Measurements from ENCODE around the gene EGFR.

Gene EGFR

GRCh38 chr7:55071411-55072175 lies 52.8 kb downstream of the EGFR start:
- WGBS (ENCODE audit: insufficient coverage, insufficient read length): no CpG with 5 or more reads among the region's 7 CpGs
- Histone ChIP-seq H3K36me3 (ENCODE audit: control insufficient read depth, insufficient read depth, low read length) (no peaks in the 10 kb centered on the region), H3K27me3 (ENCODE audit: control insufficient read depth, insufficient read depth, low read length) (no peaks in the 10 kb centered on the region), H3K27ac (ENCODE audit: low read length) (no peak overlapping the region), H3K9me3 (ENCODE audit: control insufficient read depth, insufficient read depth, low read length) (no peaks in the 10 kb centered on the region), H3K4me1 (ENCODE audit: control insufficient read depth, insufficient read depth, low read length) (0 out of 2 replicates have a peak, but pooled peaks cover under 1% of the 10 kb centered on the region), H3K4me3 (ENCODE audit: low read length) (no peak overlapping the region)
- no peak for DNase-seq (ENCODE audit: low read depth, low spot score)

- Histone ChIP-seq H3K27ac (ENCODE audit: low read length) (no peak overlapping the region), H3K36me3 (ENCODE audit: control insufficient read depth, insufficient read depth, low read length) (no peaks in the 10 kb centered on the region), H3K4me1 (ENCODE audit: control insufficient read depth, insufficient read depth, low read length) (no peaks in the 10 kb centered on the region), H3K9me3 (ENCODE audit: control insufficient read depth, insufficient read depth, low read length) (no peaks in the 10 kb centered on the region), H3K27me3 (ENCODE audit: control insufficient read depth, insufficient read depth, low read length) (no peaks in the 10 kb centered on the region), H3K4me3 (ENCODE audit: low read length) (no peak overlapping the region)
- DNase-seq (ENCODE audit: low read depth, low spot score): no peak
- WGBS (ENCODE audit: insufficient coverage, insufficient read length): no CpG with 5 or more reads among the region's 4 CpGs
These were observed 53.4 kb downstream of the EGFR start for GRCh38 chr7:55072251-55072650.

GRCh38 chr7:55073051-55073511 lies 54.3 kb downstream of the EGFR start:
- H3K4me1 ChIP-seq (ENCODE audit: control insufficient read depth, insufficient read depth, low read length): no peaks in the 10 kb centered on the region
- WGBS (ENCODE audit: insufficient coverage, insufficient read length): no CpG with 5 or more reads among the region's 4 CpGs
- DNase-seq (ENCODE audit: low read depth, low spot score): no peak
- H3K4me3 ChIP-seq (ENCODE audit: low read length): no peak overlapping the region
- H3K27me3 ChIP-seq (ENCODE audit: control insufficient read depth, insufficient read depth, low read length): no peaks in the 10 kb centered on the region
- no peak overlapping the region for H3K27ac ChIP-seq (ENCODE audit: low read length)
- no peaks in the 10 kb centered on the region for H3K9me3 ChIP-seq (ENCODE audit: control insufficient read depth, insufficient read depth, low read length)
- no peaks in the 10 kb centered on the region for H3K36me3 ChIP-seq (ENCODE audit: control insufficient read depth, insufficient read depth, low read length)

GRCh38 chr7:55073976-55074528 lies 55.2 kb downstream of the EGFR start:
- no CpG with 5 or more reads among the region's 13 CpGs for WGBS (ENCODE audit: insufficient coverage, insufficient read length)
- no peaks in the 10 kb centered on the region for H3K4me1 ChIP-seq (ENCODE audit: control insufficient read depth, insufficient read depth, low read length)
- DNase-seq (ENCODE audit: low read depth, low spot score): no peak
- no peaks in the 10 kb centered on the region for H3K9me3 ChIP-seq (ENCODE audit: control insufficient read depth, insufficient read depth, low read length)
- no peaks in the 10 kb centered on the region for H3K27me3 ChIP-seq (ENCODE audit: control insufficient read depth, insufficient read depth, low read length)
- H3K4me3 ChIP-seq (ENCODE audit: low read length): no peak overlapping the region
- H3K36me3 ChIP-seq (ENCODE audit: control insufficient read depth, insufficient read depth, low read length): no peaks in the 10 kb centered on the region
- no peak overlapping the region for H3K27ac ChIP-seq (ENCODE audit: low read length)

- no CpG with 5 or more reads among the region's 5 CpGs for WGBS (ENCODE audit: insufficient coverage, insufficient read length)
- Histone ChIP-seq H3K4me1 (ENCODE audit: control insufficient read depth, insufficient read depth, low read length) (no peaks in the 10 kb centered on the region), H3K27ac (ENCODE audit: low read length) (no peak overlapping the region), H3K36me3 (ENCODE audit: control insufficient read depth, insufficient read depth, low read length) (no peaks in the 10 kb centered on the region), H3K9me3 (ENCODE audit: control insufficient read depth, insufficient read depth, low read length) (no peaks in the 10 kb centered on the region), H3K27me3 (ENCODE audit: control insufficient read depth, insufficient read depth, low read length) (no peaks in the 10 kb centered on the region), H3K4me3 (ENCODE audit: low read length) (no peak overlapping the region)
- DNase-seq (ENCODE audit: low read depth, low spot score): no peak
These were observed 56.7 kb downstream of the EGFR start for GRCh38 chr7:55075464-55076021.

- no peak for DNase-seq (ENCODE audit: low read depth, low spot score)
- H3K9me3 ChIP-seq (ENCODE audit: control insufficient read depth, insufficient read depth, low read length): no peaks in the 10 kb centered on the region
- no peaks in the 10 kb centered on the region for H3K36me3 ChIP-seq (ENCODE audit: control insufficient read depth, insufficient read depth, low read length)
- no peaks in the 10 kb centered on the region for H3K4me1 ChIP-seq (ENCODE audit: control insufficient read depth, insufficient read depth, low read length)
- no CpG with 5 or more reads among the region's 34 CpGs for WGBS (ENCODE audit: insufficient coverage, insufficient read length)
- H3K27me3 ChIP-seq (ENCODE audit: control insufficient read depth, insufficient read depth, low read length): no peaks in the 10 kb centered on the region
- no peak overlapping the region for H3K27ac ChIP-seq (ENCODE audit: low read length)
- H3K4me3 ChIP-seq (ENCODE audit: low read length): no peak overlapping the region
These were observed 59.0 kb downstream of the EGFR start for GRCh38 chr7:55077561-55078410.

- H3K27me3 ChIP-seq (ENCODE audit: control insufficient read depth, insufficient read depth, low read length): no peaks in the 10 kb centered on the region
- no peaks in the 10 kb centered on the region for H3K36me3 ChIP-seq (ENCODE audit: control insufficient read depth, insufficient read depth, low read length)
- H3K4me3 ChIP-seq (ENCODE audit: low read length): no peak overlapping the region
- no peak overlapping the region for H3K27ac ChIP-seq (ENCODE audit: low read length)
- no peak for DNase-seq (ENCODE audit: low read depth, low spot score)
- no CpG with 5 or more reads among the region's 42 CpGs for WGBS (ENCODE audit: insufficient coverage, insufficient read length)
- H3K4me1 ChIP-seq (ENCODE audit: control insufficient read depth, insufficient read depth, low read length): no peaks in the 10 kb centered on the region
- H3K9me3 ChIP-seq (ENCODE audit: control insufficient read depth, insufficient read depth, low read length): no peaks in the 10 kb centered on the region
These were observed 59.9 kb downstream of the EGFR start for GRCh38 chr7:55078465-55079372.

GRCh38 chr7:55080000-55080623 lies 61.3 kb downstream of the EGFR start:
- Histone ChIP-seq H3K27me3 (ENCODE audit: control insufficient read depth, insufficient read depth, low read length) (no peaks in the 10 kb centered on the region), H3K4me3 (ENCODE audit: low read length) (no peak overlapping the region), H3K9me3 (ENCODE audit: control insufficient read depth, insufficient read depth, low read length) (no peaks in the 10 kb centered on the region), H3K27ac (ENCODE audit: low read length) (no peak overlapping the region), H3K4me1 (ENCODE audit: control insufficient read depth, insufficient read depth, low read length) (peaks cover 3% of the 10 kb centered on the region), H3K36me3 (ENCODE audit: control insufficient read depth, insufficient read depth, low read length) (no peaks in the 10 kb centered on the region)
- no peak for DNase-seq (ENCODE audit: low read depth, low spot score)

GRCh38 chr7:55081068-55081467 lies 62.3 kb downstream of the EGFR start:
- no peak for DNase-seq (ENCODE audit: low read depth, low spot score)
- no CpG with 5 or more reads among the region's 7 CpGs for WGBS (ENCODE audit: insufficient coverage, insufficient read length)
- H3K27me3 ChIP-seq (ENCODE audit: control insufficient read depth, insufficient read depth, low read length): no peaks in the 10 kb centered on the region
- no peaks in the 10 kb centered on the region for H3K9me3 ChIP-seq (ENCODE audit: control insufficient read depth, insufficient read depth, low read length)
- H3K4me3 ChIP-seq (ENCODE audit: low read length): no peak overlapping the region; the same call in 1 of the 2 replicates
- no peak overlapping the region for H3K27ac ChIP-seq (ENCODE audit: low read length)
- H3K4me1 ChIP-seq (ENCODE audit: control insufficient read depth, insufficient read depth, low read length): peaks cover 3% of the 10 kb centered on the region
- no peaks in the 10 kb centered on the region for H3K36me3 ChIP-seq (ENCODE audit: control insufficient read depth, insufficient read depth, low read length)
